NCI-H2196 treated with DMSO at 0.1 percent for 48 hours (cell line): ENCODE results near the gene MAP2K1.
"Not testable (repeated sequence)": the region's sequence is repeated elsewhere in the genome, so short reads cannot be mapped to it uniquely, and the experiment has no call there.

Experiments used
- DNase-seq: peaks from one replicate; lab custom pipeline; 2025; ENCODE audit not compliant: unreplicated experiment; lab: John Stamatoyannopoulos, UW

Gene MAP2K1

GRCh38 chr15:66503041-66503648 lies 116.4 kb downstream of the MAP2K1 start:
- DNase-seq, result not testable (repeated sequence)

GRCh38 chr15:66503780-66504562 lies 117.3 kb downstream of the MAP2K1 start:
- DNase-seq, result no peak

GRCh38 chr15:66504563-66505429 lies 118.1 kb downstream of the MAP2K1 start, which contains the start of the genes RPL4 and ZWILCH:
TSS of gene RPL4 (minus strand) at chr15:66504855. CDS start at chr15:66504790, 65 bp downstream.
TSS of gene ZWILCH (plus strand) at chr15:66505326. CDS start at chr15:66505339, 13 bp downstream.
- peak; percentile 32 for DNase-seq

GRCh38 chr15:66505430-66505811 lies 118.7 kb downstream of the MAP2K1 start:
- no peak for DNase-seq

- no peak for DNase-seq
These were observed 119.1 kb downstream of the MAP2K1 start for GRCh38 chr15:66505818-66506217.

- no peak for DNase-seq
These were observed 121.7 kb downstream of the MAP2K1 start for GRCh38 chr15:66508293-66508883.

GRCh38 chr15:66514586-66514985 lies 127.9 kb downstream of the MAP2K1 start:
- no peak for DNase-seq

GRCh38 chr15:66515901-66516322 lies 129.2 kb downstream of the MAP2K1 start:
- DNase-seq, result no peak

- DNase-seq, result no peak
These were observed 137.2 kb downstream of the MAP2K1 start for GRCh38 chr15:66523926-66524325.

GRCh38 chr15:66524838-66525237 lies 138.1 kb downstream of the MAP2K1 start:
- DNase-seq, result no peak

- no peak for DNase-seq
These were observed 148.3 kb downstream of the MAP2K1 start for GRCh38 chr15:66535056-66535455.
